ENCODE measurements around the gene CROCC2. TPM values are rescaled to one million over a fixed set of nuclear protein-coding genes. Genes with fewer than 3 reads are reported as not detected.

Gene CROCC2
- total RNA-seq, 3 donors from 2014 or later = 0.07 to 0.19 TPM; not detected in 1

DNA sequence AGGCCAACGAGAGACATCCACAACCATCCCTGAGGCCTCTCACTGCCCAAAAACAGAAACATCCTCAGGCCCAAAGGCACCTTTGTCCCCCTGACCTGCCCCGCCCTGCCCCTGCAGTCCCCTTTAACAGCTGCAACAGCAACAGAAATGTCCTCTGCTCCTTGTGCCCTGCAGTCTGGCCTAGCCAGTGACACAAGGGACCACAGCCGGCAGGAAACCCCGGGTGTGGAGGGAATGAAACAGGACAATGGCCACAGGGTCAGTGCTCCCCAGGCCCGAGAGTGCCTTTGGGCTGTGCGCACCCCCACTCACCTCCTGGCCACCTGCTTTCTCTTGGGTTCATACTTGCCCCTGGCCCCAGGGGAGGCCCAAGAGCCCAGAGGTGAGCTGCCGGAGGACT lies 127.9 kb downstream of the CROCC2 start:
- intact Hi-C loops (cut with DNase I, micrococcal nuclease) = no loop called here
- ATAC-seq = no peak
- DNase-seq = no peak
- H3K9me3 ChIP-seq = no peaks in the 10 kb centered on the region
- H3K36me3 ChIP-seq (ENCODE audit: low read depth) = no peaks in the 10 kb centered on the region
- TF ChIP-seq, protein P1, sequence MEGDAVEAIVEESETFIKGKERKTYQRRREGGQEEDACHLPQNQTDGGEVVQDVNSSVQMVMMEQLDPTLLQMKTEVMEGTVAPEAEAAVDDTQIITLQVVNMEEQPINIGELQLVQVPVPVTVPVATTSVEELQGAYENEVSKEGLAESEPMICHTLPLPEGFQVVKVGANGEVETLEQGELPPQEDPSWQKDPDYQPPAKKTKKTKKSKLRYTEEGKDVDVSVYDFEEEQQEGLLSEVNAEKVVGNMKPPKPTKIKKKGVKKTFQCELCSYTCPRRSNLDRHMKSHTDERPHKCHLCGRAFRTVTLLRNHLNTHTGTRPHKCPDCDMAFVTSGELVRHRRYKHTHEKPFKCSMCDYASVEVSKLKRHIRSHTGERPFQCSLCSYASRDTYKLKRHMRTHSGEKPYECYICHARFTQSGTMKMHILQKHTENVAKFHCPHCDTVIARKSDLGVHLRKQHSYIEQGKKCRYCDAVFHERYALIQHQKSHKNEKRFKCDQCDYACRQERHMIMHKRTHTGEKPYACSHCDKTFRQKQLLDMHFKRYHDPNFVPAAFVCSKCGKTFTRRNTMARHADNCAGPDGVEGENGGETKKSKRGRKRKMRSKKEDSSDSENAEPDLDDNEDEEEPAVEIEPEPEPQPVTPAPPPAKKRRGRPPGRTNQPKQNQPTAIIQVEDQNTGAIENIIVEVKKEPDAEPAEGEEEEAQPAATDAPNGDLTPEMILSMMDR (IDR thresholded peaks at IDR 0.05) = no peak
- H3K4me3 ChIP-seq = no peak overlapping the region
- H3K4me1 ChIP-seq (ENCODE audit: low read depth) = peaks cover 4% of the 10 kb centered on the region

DNA sequence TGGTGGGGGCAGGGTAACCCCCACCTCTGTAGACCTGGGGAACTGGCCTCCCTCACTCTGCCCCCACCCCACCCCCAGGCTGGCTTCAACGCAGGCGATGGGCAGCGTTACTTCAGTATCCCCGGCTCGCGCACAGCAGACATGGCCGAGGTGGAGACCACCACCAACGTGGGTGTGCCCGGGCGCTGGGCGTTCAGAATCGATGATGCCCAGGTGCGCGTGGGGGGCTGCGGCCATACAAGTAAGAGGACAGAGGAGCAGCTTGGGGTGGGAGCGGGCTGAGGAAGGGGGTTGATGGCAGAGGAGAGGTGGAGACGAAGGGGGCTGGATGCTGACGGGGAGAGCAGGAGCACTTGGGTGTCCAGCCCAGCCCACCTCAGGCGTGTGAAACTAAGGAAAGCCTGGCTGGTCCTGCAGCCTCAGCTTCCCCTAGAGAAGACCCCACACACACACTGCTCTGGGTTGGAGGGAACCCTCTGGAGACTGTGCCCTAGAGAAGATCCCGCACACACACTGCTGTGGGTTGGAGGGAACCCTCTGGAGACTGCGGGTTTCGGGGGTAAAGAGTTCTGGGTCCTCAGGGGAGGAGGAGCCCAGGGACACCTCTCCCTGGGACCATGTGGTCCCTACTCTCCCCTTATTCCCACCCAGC lies 128.5 kb downstream of the CROCC2 start:
- no peak for DNase-seq
- Histone ChIP-seq H3K36me3 (ENCODE audit: low read depth) (no peaks in the 10 kb centered on the region), H3K4me1 (ENCODE audit: low read depth) (peaks cover 4% of the 10 kb centered on the region), H3K9me3 (no peaks in the 10 kb centered on the region), H3K4me3 (no peak overlapping the region)
- TF ChIP-seq, protein P1 (IDR thresholded peaks at IDR 0.05) = no peak
- ATAC-seq = no peak
- intact Hi-C loops (cut with DNase I, micrococcal nuclease) = no loop called here

DNA sequence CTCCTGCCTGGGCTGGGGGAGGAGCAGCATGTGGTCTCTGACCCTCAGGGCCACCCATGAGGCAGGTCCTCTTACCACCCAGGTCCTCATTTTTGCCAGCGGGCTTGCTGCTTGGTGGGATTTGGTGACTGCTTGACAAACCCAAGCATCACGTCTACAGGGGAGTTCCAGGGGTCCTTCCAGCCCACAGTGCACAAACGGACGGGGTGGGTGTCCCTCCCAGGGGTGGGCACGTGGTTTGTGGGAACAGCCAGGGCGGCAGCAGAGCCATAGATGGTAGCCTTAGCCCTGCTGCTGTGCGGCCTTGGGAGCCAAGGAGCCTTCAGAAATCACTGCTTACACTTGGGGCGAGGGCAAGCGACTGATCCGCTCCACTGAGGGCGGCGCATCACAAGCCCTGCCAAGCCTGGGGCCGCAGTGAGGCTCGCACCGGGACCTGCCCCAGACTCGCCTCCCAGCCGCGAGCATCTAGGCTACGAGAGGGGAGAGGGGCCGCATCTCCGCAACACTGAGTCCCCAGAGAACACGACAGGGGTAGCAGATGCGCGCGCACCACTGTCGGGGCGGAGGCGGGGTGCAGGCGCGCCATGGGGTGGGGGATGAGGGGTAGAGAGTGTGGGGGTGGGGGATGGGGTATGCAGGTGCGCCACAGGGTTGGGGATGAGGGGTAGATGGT lies 129.1 kb downstream of the CROCC2 start:
- DNase-seq (no peak), ATAC-seq (no peak)
- Histone ChIP-seq H3K36me3 (ENCODE audit: low read depth) (no peaks in the 10 kb centered on the region), H3K4me3 (no peak overlapping the region), H3K4me1 (ENCODE audit: low read depth) (peaks cover 4% of the 10 kb centered on the region), H3K9me3 (no peaks in the 10 kb centered on the region)
- TF ChIP-seq, protein P1 (IDR thresholded peaks at IDR 0.05) = no peak
- intact Hi-C loops (cut with DNase I, micrococcal nuclease) = no loop called here

DNA sequence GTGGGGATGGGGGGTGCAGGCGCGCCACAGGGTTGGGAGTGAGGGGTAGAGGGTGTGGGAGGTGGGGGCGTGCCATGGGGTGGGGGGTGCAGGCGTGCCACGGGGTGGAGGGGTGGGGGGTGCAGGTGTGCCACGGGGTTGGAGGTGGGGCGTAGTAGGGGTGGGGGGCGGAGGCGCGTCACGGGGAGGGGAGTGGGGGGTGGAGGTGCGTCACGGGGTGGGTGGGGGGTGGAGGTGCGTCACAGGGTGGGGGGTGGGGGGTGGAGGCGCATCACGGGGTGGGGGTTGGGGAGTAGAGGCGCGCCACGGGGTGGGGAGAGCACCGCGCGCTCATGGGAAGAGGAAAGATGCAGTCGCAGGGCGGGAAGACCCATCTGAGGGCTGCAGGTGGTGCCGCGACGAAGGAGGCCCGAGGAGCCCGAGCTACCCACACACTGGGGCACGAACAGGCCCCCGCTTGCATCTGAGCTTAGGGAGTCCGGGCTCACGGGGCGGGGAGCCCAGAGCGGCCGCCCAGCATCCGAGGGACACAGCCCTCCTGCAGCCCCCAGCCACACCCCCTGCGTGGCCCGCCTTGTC lies 129.8 kb downstream of the CROCC2 start:
- H3K4me3 ChIP-seq = no peak overlapping the region

DNA sequence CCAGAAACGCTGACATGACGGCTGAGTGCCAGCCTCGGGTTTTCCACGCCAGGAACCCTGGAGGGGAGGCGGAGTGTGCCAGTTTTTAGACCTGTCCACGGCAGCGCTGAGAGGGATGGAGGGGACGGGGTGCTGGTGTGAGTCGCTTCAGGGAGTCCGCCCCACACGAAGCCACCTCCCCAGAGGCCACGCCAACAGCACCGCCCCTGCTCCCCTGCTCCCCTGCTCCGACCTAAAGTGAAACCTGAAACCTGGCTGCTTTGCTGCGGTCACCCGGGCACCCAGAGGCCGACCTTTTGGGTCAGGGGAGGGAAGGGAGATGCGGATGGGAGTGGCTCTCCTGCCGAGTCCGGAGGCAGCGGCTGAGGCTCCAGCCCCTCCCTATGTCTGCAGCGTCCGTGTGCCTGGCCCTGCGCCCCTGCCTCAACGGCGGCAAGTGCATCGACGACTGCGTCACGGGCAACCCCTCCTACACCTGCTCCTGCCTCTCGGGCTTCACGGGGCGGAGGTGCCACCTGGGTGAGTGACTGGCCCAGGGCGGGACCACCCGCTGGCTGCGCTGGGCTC lies 130.3 kb downstream of the CROCC2 start:
- ATAC-seq = peak; percentile 77
- TF ChIP-seq, protein P1 (IDR thresholded peaks at IDR 0.05) = no peak
- no peaks in the 10 kb centered on the region for H3K9me3 ChIP-seq
- peaks cover 4% of the 10 kb centered on the region for H3K4me1 ChIP-seq (ENCODE audit: low read depth)
- intact Hi-C loops (cut with DNase I, micrococcal nuclease) = no loop called here
- H3K4me3 ChIP-seq = no peak overlapping the region
- DNase-seq = peak; percentile 37 to 75 (median 53)
- H3K36me3 ChIP-seq (ENCODE audit: low read depth) = no peaks in the 10 kb centered on the region

More for the DNA sequence above, 129.8 kb downstream of the CROCC2 start:
- no peaks in the 10 kb centered on the region for H3K9me3 ChIP-seq
- intact Hi-C loops (cut with DNase I, micrococcal nuclease) = no loop called here
- peak; percentile 17 for ATAC-seq
- peaks cover 4% of the 10 kb centered on the region for H3K4me1 ChIP-seq (ENCODE audit: low read depth)
- TF ChIP-seq, protein P1 (IDR thresholded peaks at IDR 0.05) = no peak
- no peaks in the 10 kb centered on the region for H3K36me3 ChIP-seq (ENCODE audit: low read depth)
- no peak for DNase-seq

Data from mucosa of descending colon (tissue), 3 donors.